Left lung (tissue), 10 donors: ENCODE measurements around the gene ADCYAP1. TPM values are rescaled to one million over a fixed set of nuclear protein-coding genes. Genes with fewer than 3 reads are reported as not detected.

Experiments
- ATAC-seq: fragments of 200-7000 bp; cut with Tn5 transposase; one replicate; pipeline ENCODE4 v1.9.1; 2020; ENCODE audit warnings: moderate library complexity
- DNase-seq, 4 donors: peaks; one replicate each; pipeline ENCODE4 v3.0.0-alpha.2; 2013 to 2020
- H3K27ac ChIP-seq, 2 donors: fragments of 200-600 bp; sonication (generic) in 1 of 2; one replicate each; pipeline versions ENCODE4 v1.5.0 to v1.8.0; 2020 to 2021
- H3K27me3 ChIP-seq, 2 donors: fragments of 200-600 bp; sonication (generic) in 1 of 2; one replicate each; pipeline versions ENCODE4 v1.5.0 to v1.8.0; 2020 to 2021
- H3K36me3 ChIP-seq, 2 donors: fragments of 200-600 bp; sonication (generic) in 1 of 2; one replicate each; pipeline versions ENCODE4 v1.5.0 to v1.8.0; 2020 to 2021
- H3K4me1 ChIP-seq, 2 donors: fragments of 200-600 bp; one replicate each; pipeline ENCODE4 v1.8.0; 2021
- H3K4me3 ChIP-seq, 2 donors: fragments of 200-600 bp; sonication (generic) in 1 of 2; one replicate each; pipeline versions ENCODE4 v1.5.0 to v1.8.0; 2020 to 2021; ENCODE audit warnings: mild to moderate bottlenecking in 1 of 2
- H3K9me3 ChIP-seq, 2 donors: fragments of 200-600 bp; sonication (generic) in 1 of 2; one replicate each; pipeline versions ENCODE4 v1.5.0 to v1.8.0; 2020 to 2021
- CTCF ChIP-seq, 2 donors: fragments of 200-600 bp; sonication (generic) in 1 of 2; IDR thresholded peaks; one replicate each; pipeline versions ENCODE4 v1.5.0 to v1.8.0; 2021; ENCODE audit warnings: antibody characterized with exemption in 2 of 2
- intact Hi-C, 2 donors: fragments of 100-400 bp; cut with DNase I; formaldehyde crosslinking; loops; one replicate each; pipeline versions ENCODE4 v1.11.2 to v1.14.2; 2022
- polyA plus RNA-seq, 6 donors: library from polyadenylated mRNA; unstranded; fragments of 120-200 nt; gene quantifications; one replicate each; pipeline ENCODE4 v1.2.1, GENCODE V29; 2013; ENCODE audit not compliant: insufficient read length in 6 of 6
- total RNA-seq, 2 donors: library from RNA; stranded (reverse); fragmentation: NEBNext Ultra II Directional; extraction: Animal tissue kit (Norgen Biotek cat#: 25700); gene quantifications; one replicate each; pipeline ENCODE4 v1.2.1, GENCODE V29; 2021
- donor health status: DM: no; HTN: yes; CAD: no.
- donor health status: DM: no; HTN: no; CAD: no.

The ADCYAP1 gene
- total and polyA plus RNA-seq, 8 donors = 0.07 to 0.19 (median 0.10) TPM; not detected in 2

- no peak for ATAC-seq
- H3K36me3 ChIP-seq = no peaks in the 10 kb centered on the region
- no peak for DNase-seq
- no peaks in the 10 kb centered on the region for H3K27me3 ChIP-seq
- H3K4me1 ChIP-seq = peaks cover 0 to 3% of the 10 kb centered on the region in 2 donors
- intact Hi-C loops = no loop called here
- H3K4me3 ChIP-seq = no peak overlapping the region
- no peak for TF ChIP-seq CTCF (IDR thresholded peaks at IDR 0.05)
- H3K9me3 ChIP-seq = peaks cover 0 to 3% of the 10 kb centered on the region in 2 donors
- H3K27ac ChIP-seq = no peak overlapping the region
Observed at GRCh38 chr18:875912-876311, 28.8 kb upstream of the ADCYAP1 start.

GRCh38 chr18:877238-877637, 27.4 kb upstream of the ADCYAP1 start:
- TF ChIP-seq CTCF (IDR thresholded peaks at IDR 0.05) = no peak
- ATAC-seq (no peak), DNase-seq (no peak)
- H3K4me1 ChIP-seq = peaks cover 0 to 3% of the 10 kb centered on the region in 2 donors
- peaks cover 0 to 3% of the 10 kb centered on the region in 2 donors for H3K9me3 ChIP-seq
- H3K27ac ChIP-seq = no peak overlapping the region
- intact Hi-C loops = no loop called here
- H3K36me3 ChIP-seq = no peaks in the 10 kb centered on the region
- H3K4me3 ChIP-seq = no peak overlapping the region
- H3K27me3 ChIP-seq = no peaks in the 10 kb centered on the region

- H3K27ac ChIP-seq = no peak overlapping the region
- no peak for TF ChIP-seq CTCF (IDR thresholded peaks at IDR 0.05)
Observed at GRCh38 chr18:886076-886475, 18.6 kb upstream of the ADCYAP1 start.

GRCh38 chr18:887716-888115, 17.0 kb upstream of the ADCYAP1 start:
- Histone ChIP-seq H3K36me3 (no peaks in the 10 kb centered on the region), H3K9me3 (no peaks in the 10 kb centered on the region), H3K27me3 (peaks cover 0 to 16% of the 10 kb centered on the region in 2 donors), H3K4me1 (no peaks in the 10 kb centered on the region), H3K4me3 (no peak overlapping the region), H3K27ac (no peak overlapping the region)
- no peak for TF ChIP-seq CTCF (IDR thresholded peaks at IDR 0.05)
- intact Hi-C loops = no loop called here
- no peak for ATAC-seq
- no peak for DNase-seq

More at GRCh38 chr18:886076-886475, 18.6 kb upstream of the ADCYAP1 start:
- Histone ChIP-seq H3K27me3 (peaks cover 0 to 9% of the 10 kb centered on the region in 2 donors), H3K4me3 (no peak overlapping the region), H3K9me3 (no peaks in the 10 kb centered on the region), H3K4me1 (no peaks in the 10 kb centered on the region), H3K36me3 (no peaks in the 10 kb centered on the region)
- ATAC-seq (no peak), DNase-seq (no peak)
- intact Hi-C loops = no loop called here

- Histone ChIP-seq H3K4me3 (no peak overlapping the region), H3K4me1 (no peaks in the 10 kb centered on the region), H3K27me3 (peaks cover 0 to 23% of the 10 kb centered on the region in 2 donors), H3K36me3 (no peaks in the 10 kb centered on the region), H3K27ac (no peak overlapping the region), H3K9me3 (no peaks in the 10 kb centered on the region)
- DNase-seq = no peak
- no peak for TF ChIP-seq CTCF (IDR thresholded peaks at IDR 0.05)
- ATAC-seq = no peak
- intact Hi-C loops = no loop called here
Observed at GRCh38 chr18:892316-892715, 12.4 kb upstream of the ADCYAP1 start.
